ENCODE measurements around the gene SLCO2B1. TPM values are rescaled to one million over a fixed set of nuclear protein-coding genes. Genes with fewer than 3 reads are reported as not detected.

Gene SLCO2B1
- total RNA-seq, 1 donor from 2014 or later: 0.18 TPM

DNA sequence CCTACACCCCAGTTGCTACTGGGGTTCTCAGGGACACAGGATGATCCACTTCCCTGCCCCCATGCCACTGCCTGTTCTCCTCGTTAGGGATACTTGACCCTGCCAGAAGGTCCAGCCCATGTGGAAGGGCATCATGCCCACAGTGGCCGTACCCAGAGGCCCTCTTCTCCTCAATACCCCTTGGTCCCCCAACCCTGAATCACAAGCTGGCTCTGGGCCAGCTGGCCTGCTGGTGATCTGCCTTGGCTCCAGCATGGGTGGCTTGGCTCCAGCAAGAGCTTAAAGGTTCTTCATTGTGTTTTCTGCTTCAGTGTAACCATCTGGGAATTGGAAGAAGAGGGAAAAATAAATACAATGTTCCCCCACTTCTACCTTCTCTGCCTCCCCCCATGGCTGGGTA lies 78.6 kb downstream of the SLCO2B1 start:
- ChIA-PET CTCF (no interaction called here), POLR2A (no interaction called here)
- no peak overlapping the region for H3K27ac Mint-ChIP-seq
- ATAC-seq (ENCODE audit: low read depth) (no peak), DNase-seq (no peak)
- H3K27me3 Mint-ChIP-seq: peaks cover 16% of the 10 kb centered on the region
- no peak overlapping the region for H3K4me3 Mint-ChIP-seq
- H3K9me3 Mint-ChIP-seq: no peaks in the 10 kb centered on the region
- intact Hi-C loops (cut with micrococcal nuclease): no loop called here
- TF ChIP-seq, protein P1, sequence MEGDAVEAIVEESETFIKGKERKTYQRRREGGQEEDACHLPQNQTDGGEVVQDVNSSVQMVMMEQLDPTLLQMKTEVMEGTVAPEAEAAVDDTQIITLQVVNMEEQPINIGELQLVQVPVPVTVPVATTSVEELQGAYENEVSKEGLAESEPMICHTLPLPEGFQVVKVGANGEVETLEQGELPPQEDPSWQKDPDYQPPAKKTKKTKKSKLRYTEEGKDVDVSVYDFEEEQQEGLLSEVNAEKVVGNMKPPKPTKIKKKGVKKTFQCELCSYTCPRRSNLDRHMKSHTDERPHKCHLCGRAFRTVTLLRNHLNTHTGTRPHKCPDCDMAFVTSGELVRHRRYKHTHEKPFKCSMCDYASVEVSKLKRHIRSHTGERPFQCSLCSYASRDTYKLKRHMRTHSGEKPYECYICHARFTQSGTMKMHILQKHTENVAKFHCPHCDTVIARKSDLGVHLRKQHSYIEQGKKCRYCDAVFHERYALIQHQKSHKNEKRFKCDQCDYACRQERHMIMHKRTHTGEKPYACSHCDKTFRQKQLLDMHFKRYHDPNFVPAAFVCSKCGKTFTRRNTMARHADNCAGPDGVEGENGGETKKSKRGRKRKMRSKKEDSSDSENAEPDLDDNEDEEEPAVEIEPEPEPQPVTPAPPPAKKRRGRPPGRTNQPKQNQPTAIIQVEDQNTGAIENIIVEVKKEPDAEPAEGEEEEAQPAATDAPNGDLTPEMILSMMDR (IDR thresholded peaks at IDR 0.05): no peak
- H3K36me3 Mint-ChIP-seq (ENCODE audit: low read depth): no peaks in the 10 kb centered on the region
- no peaks in the 10 kb centered on the region for H3K4me1 Mint-ChIP-seq

DNA sequence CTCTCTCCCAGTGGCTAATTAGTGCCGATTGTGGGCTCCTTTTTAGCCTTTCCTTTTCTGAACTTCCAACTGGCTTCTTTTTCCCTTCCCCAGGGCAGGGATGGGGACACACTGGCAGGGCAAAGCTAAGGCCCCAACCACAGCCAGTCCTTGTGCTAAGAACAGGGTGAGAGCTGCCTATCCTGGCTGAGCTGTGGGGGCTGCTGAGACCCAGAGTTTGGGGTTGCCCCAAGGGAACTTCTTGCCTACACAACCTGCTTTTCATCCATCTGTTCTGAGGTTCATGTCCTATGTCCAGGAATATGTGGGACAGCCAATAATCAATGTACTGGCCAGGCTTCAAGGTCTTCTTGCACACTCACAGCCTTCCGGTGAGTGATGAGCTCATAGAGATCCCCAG lies 79.7 kb downstream of the SLCO2B1 start:
- intact Hi-C loops (cut with micrococcal nuclease): no loop called here
- no peak for DNase-seq
- H3K4me3 Mint-ChIP-seq: no peak overlapping the region
- ChIA-PET CTCF (interaction anchor here (1.2 kb wide), 1 partner anchor 11 kb away, joined by 3 read pairs; the partner anchor contains the start of gene TPBGL), POLR2A (no interaction called here)
- H3K9me3 Mint-ChIP-seq: no peaks in the 10 kb centered on the region
- ATAC-seq (ENCODE audit: low read depth): no peak
- H3K27ac Mint-ChIP-seq: no peak overlapping the region
- no peaks in the 10 kb centered on the region for H3K36me3 Mint-ChIP-seq (ENCODE audit: low read depth)
- TF ChIP-seq, protein P1 (IDR thresholded peaks at IDR 0.05): no peak
- peaks cover 18% of the 10 kb centered on the region for H3K27me3 Mint-ChIP-seq
- no peaks in the 10 kb centered on the region for H3K4me1 Mint-ChIP-seq

DNA sequence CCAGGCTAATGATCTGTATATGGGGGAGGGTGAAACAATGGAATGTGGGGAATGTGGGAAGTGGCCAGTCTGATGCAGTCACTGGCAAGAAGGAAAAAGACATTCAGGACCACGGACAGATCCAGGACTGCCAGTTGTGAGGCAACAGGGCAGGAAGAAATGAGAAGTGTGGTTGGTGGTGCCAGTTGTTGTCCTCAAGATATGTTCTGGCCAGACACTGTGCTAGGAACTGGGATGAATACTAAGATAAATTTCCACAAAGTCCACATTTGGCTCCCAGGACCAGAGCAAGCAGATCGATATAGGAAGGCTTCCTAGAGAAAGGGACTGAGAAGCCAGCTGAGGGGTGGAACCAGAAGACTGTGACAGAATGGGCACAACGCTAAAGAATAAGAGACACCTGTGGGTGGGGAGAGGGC lies 82.9 kb downstream of the SLCO2B1 start:
- no peak overlapping the region for H3K4me3 Mint-ChIP-seq
- CTCF ChIA-PET: interaction anchor here (2.1 kb wide), 1 partner anchor 91 kb away, joined by 5 read pairs; no protein-coding TSS in a partner anchor

DNA sequence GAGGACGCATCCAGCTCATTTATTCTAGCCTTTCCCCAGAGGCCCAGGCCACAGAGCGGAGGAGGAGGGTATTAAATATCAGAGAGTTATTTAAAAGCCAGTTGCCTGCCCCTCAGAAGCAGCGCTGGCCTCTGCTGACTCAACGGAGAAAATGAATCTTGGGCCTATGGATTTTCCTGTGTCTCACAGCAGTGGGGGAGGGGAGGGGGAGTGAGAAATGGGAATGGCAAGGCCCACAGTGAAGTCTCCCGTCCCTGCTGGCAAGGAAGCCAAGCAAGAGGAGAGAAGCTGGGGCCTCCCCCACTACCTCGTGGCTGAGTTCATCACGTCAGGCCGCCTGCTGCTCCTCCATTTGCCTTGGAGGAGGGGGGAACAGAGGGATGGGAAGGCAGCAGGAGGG lies 85.2 kb downstream of the SLCO2B1 start:
- H3K9me3 Mint-ChIP-seq: no peaks in the 10 kb centered on the region
- peaks cover 44% of the 10 kb centered on the region for H3K27me3 Mint-ChIP-seq
- no peaks in the 10 kb centered on the region for H3K36me3 Mint-ChIP-seq (ENCODE audit: low read depth)
- CTCF ChIA-PET: no interaction called here
- peaks cover 5% of the 10 kb centered on the region for H3K4me1 Mint-ChIP-seq
- DNase-seq (no peak), ATAC-seq (ENCODE audit: low read depth) (no peak)
- H3K4me3 Mint-ChIP-seq: no peak overlapping the region
- POLR2A ChIA-PET: no interaction called here
- intact Hi-C loops (cut with micrococcal nuclease): no loop called here
- H3K27ac Mint-ChIP-seq: no peak overlapping the region
- TF ChIP-seq, protein P1 (IDR thresholded peaks at IDR 0.05): no peak

More for the DNA sequence above, 82.9 kb downstream of the SLCO2B1 start:
- Mint-ChIP-seq H3K4me1 (no peaks in the 10 kb centered on the region), H3K27me3 (peaks cover 36% of the 10 kb centered on the region), H3K36me3 (ENCODE audit: low read depth) (no peaks in the 10 kb centered on the region), H3K27ac (no peak overlapping the region), H3K9me3 (no peaks in the 10 kb centered on the region)
- POLR2A ChIA-PET: no interaction called here
- no peak for DNase-seq
- intact Hi-C loops (cut with micrococcal nuclease): no loop called here
- TF ChIP-seq, protein P1 (IDR thresholded peaks at IDR 0.05): no peak
- no peak for ATAC-seq (ENCODE audit: low read depth)

DNA sequence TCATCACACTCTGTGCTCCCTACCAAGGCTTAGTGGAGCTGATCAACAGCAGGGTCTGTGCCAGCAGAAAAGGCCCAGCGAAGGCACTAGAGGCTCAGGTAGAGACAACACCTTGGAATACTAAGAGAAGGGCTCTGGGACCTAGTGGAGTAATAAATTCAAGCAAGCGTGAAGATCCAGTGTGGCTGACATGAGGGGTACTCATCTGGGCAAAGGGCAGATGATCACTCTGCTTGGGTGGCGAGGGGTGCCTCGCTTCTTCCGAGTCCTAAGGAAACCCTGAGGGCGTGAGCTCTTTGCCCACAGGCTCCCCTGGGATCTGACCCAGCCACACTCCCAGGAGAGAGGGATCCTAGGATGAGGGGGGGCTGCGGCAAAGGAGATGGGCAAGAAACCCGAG lies 86.1 kb downstream of the SLCO2B1 start:
- ChIA-PET POLR2A (no interaction called here), CTCF (interaction anchor here (2.0 kb wide), 1 partner anchor 96 kb away, joined by 6 read pairs; no protein-coding TSS in a partner anchor)
- intact Hi-C loops (cut with micrococcal nuclease): no loop called here
- H3K9me3 Mint-ChIP-seq: no peaks in the 10 kb centered on the region
- H3K4me3 Mint-ChIP-seq: no peak overlapping the region
- peaks cover 42% of the 10 kb centered on the region for H3K27me3 Mint-ChIP-seq
- DNase-seq (no peak), ATAC-seq (ENCODE audit: low read depth) (no peak)
- H3K4me1 Mint-ChIP-seq: peaks cover 5% of the 10 kb centered on the region
- H3K27ac Mint-ChIP-seq: no peak overlapping the region
- no peaks in the 10 kb centered on the region for H3K36me3 Mint-ChIP-seq (ENCODE audit: low read depth)
- TF ChIP-seq, protein P1 (IDR thresholded peaks at IDR 0.05): no peak
